Endothelial cell of umbilical vein (primary cell): Measurements from ENCODE around the gene MEGF11. TPM values are rescaled to one million over a fixed set of nuclear protein-coding genes. Genes with fewer than 3 reads are reported as not detected.

Experiments
- BruUV-seq: library from RNA; stranded (reverse); fragments of 400-500 nt; replicated peaks from 2 replicates; lab custom pipeline; 2021; lab: Mats Ljungman, UMichigan
- CTCF ChIA-PET: fragments of 300-600, 350-600 bp; sonication (Branson Sonifier 250); formaldehyde crosslinking; loops from one replicate; lab custom pipeline; 2021; ENCODE audit warnings: antibody characterized with exemption, inconsistent platforms; lab: Charles Lee
- POLR2A ChIA-PET: fragments of 300-600, 350-600 bp; sonication (Branson Sonifier 250); formaldehyde crosslinking; loops from one replicate; lab custom pipeline; 2021; ENCODE audit warnings: antibody characterized with exemption, inconsistent platforms; lab: Charles Lee
- DNase-seq: peaks from one replicate; pipeline ENCODE4 v3.0.0-alpha.2; 2011; ENCODE audit warnings: low read depth, low spot score
- FAIRE-seq: peaks from 2 replicates; lab custom pipeline; 2011; peaks lifted over from hg19 to GRCh38; lab: Jason Lieb, UNC
- H2AFZ ChIP-seq: 2 replicates; pipeline ENCODE4 v1.6.0; 2012; ENCODE audit warnings: low read depth, low read length, control low read depth, inconsistent platforms
- H3K27ac ChIP-seq: 2 replicates; pipeline ENCODE4 v1.5.1; 2011; ENCODE audit warnings: low read depth, mild to moderate bottlenecking, control low read depth, low read length, moderate library complexity; ENCODE audit not compliant: insufficient read depth
- H3K27me3 ChIP-seq, 2 experiments: 2 replicates each; pipeline versions ENCODE4 v1.6.0 to v1.6.1; 2011; ENCODE audit warnings: low read length in 2 of 2, mixed read lengths in 1 of 2; ENCODE audit not compliant: control insufficient read depth in 2 of 2, insufficient read depth in 2 of 2
- H3K36me3 ChIP-seq, 2 experiments: 2 replicates in 1 of 2; 3 replicates in 1 of 2; pipeline ENCODE4 v1.5.1; 2011; ENCODE audit warnings: low read length in 2 of 2, mild to moderate bottlenecking in 1 of 2, moderate library complexity in 1 of 2; ENCODE audit not compliant: control insufficient read depth in 2 of 2, insufficient read depth in 2 of 2; ENCODE audit errors: extremely low read depth in 1 of 2
- H3K4me1 ChIP-seq: 3 replicates; pipeline ENCODE4 v1.5.1; 2011; ENCODE audit warnings: mild to moderate bottlenecking, low read length; ENCODE audit not compliant: control insufficient read depth, insufficient read depth; ENCODE audit errors: extremely low read depth
- H3K4me2 ChIP-seq: 2 replicates; pipeline ENCODE4 v1.6.1; 2011; ENCODE audit warnings: low read length, control low read depth, mixed read lengths; ENCODE audit not compliant: insufficient read depth
- H3K4me3 ChIP-seq, 3 experiments: fragments of 200-600 bp in 1 of 3; sonication (generic), shearing (Covaris generic) in 1 of 3; replicated peaks in 1 of 3; 2 replicates each; pipeline ENCODE4 v1.5.1; 2011 to 2016; ENCODE audit warnings: control low read depth in 3 of 3, low read length in 3 of 3, mild to moderate bottlenecking in 2 of 3, inconsistent platforms in 1 of 3, low read depth in 1 of 3, moderate library complexity in 1 of 3; ENCODE audit not compliant: insufficient read depth in 1 of 3
- H3K79me2 ChIP-seq: 2 replicates; pipeline ENCODE4 v1.6.0; 2012; ENCODE audit warnings: low read length, inconsistent platforms; ENCODE audit not compliant: control insufficient read depth, insufficient read depth
- H3K9ac ChIP-seq: replicated peaks from 2 replicates; pipeline ENCODE3; 2011; ENCODE audit warnings: low read length, control low read depth; ENCODE audit not compliant: insufficient read depth; ENCODE audit errors: extremely low read depth
- H3K9me1 ChIP-seq: replicated peaks from 3 replicates; pipeline ENCODE4 v1.6.0; 2011; ENCODE audit warnings: mild to moderate bottlenecking, low read length; ENCODE audit not compliant: control insufficient read depth, insufficient read depth; ENCODE audit errors: extremely low read depth
- H3K9me3 ChIP-seq: replicated peaks from 2 replicates; pipeline ENCODE4 v1.5.1; 2012; ENCODE audit warnings: low read length, inconsistent platforms; ENCODE audit not compliant: control insufficient read depth, insufficient read depth
- H4K20me1 ChIP-seq: replicated peaks from 2 replicates; pipeline ENCODE3; 2011; ENCODE audit warnings: mild to moderate bottlenecking, low read length; ENCODE audit not compliant: control insufficient read depth, insufficient read depth; ENCODE audit errors: extremely low read depth
- EZH2 ChIP-seq: IDR thresholded peaks from 2 replicates; pipeline ENCODE4 v1.6.1; 2012; ENCODE audit warnings: borderline replicate concordance, low read depth, mild to moderate bottlenecking, moderate library complexity, low read length, inconsistent platforms; ENCODE audit not compliant: severe bottlenecking
- FOS ChIP-seq: IDR thresholded peaks from 2 replicates; pipeline ENCODE4 v1.6.1; 2011; ENCODE audit warnings: mild to moderate bottlenecking, low read length, moderate library complexity, borderline replicate concordance; ENCODE audit not compliant: insufficient read depth
- GATA2 ChIP-seq: IDR thresholded peaks from 2 replicates; pipeline ENCODE4 v1.7.0; 2011; ENCODE audit warnings: low read depth, mild to moderate bottlenecking, moderate library complexity, mixed read lengths, low read length; ENCODE audit not compliant: insufficient read length, insufficient read depth
- MAX ChIP-seq: IDR thresholded peaks from 2 replicates; pipeline ENCODE4 v1.6.1; 2011; ENCODE audit not compliant: insufficient read depth, insufficient read length
- MYC ChIP-seq: IDR thresholded peaks from one replicate; pipeline ENCODE4 v1.6.1; 2011; ENCODE audit warnings: mild to moderate bottlenecking, low read depth, low read length
- POLR2A ChIP-seq: IDR thresholded peaks from 2 replicates; pipeline ENCODE4 v1.6.1; 2012; ENCODE audit warnings: low read depth, mild to moderate bottlenecking, control low read depth, low read length
- POLR2AphosphoS5 ChIP-seq: IDR thresholded peaks from 2 replicates; pipeline ENCODE4 v1.6.1; 2012; ENCODE audit warnings: low read depth, mild to moderate bottlenecking, control low read depth, low read length, moderate library complexity; ENCODE audit not compliant: insufficient read depth
- dilution Hi-C: fragments of 300-500 bp; cut with MboI; formaldehyde crosslinking; loops from one replicate; pipeline ENCODE4 v1.15.0; 2019; ENCODE audit warnings: low sequenced_read_pairs; ENCODE audit not compliant: extremely low pct_ligation_motif_present
- intact Hi-C: fragments of 100-400 bp; cut with micrococcal nuclease; formaldehyde crosslinking; loops from one replicate; pipeline ENCODE4 v1.10.0; 2022
- polyA plus RNA-seq, 4 experiments: library from polyadenylated mRNA; depleted of rRNA in 3 of 4; stranded (reverse) in 3 of 4; unstranded in 1 of 4; fragments of >200 nt; gene quantifications; 2 replicates each; pipeline versions ENCODE4 v1.2.1 to v1.2.3, GENCODE V29; 2011 to 2012; ENCODE audit warnings: missing spikeins in 1 of 4
- total RNA-seq: library from RNA; stranded (reverse); gene quantifications from 2 replicates; pipeline ENCODE4 v1.2.3, GENCODE V29; 2021

The MEGF11 gene
- total and polyA plus RNA-seq, 2 donors (not counting 3 experiments of a cell fraction or from before 2014, with no cell fraction given), result not detected

- H3K9me1 ChIP-seq, result no peaks in the 10 kb centered on the region
- DNase-seq (no peak), FAIRE-seq (no peak)
- ChIA-PET CTCF (no interaction called here), POLR2A (no interaction called here)
- BruUV-seq, result no TSS peak
- no peak overlapping the region for H3K4me2 ChIP-seq
- H3K27me3 ChIP-seq, result peaks cover 15% of the 10 kb centered on the region in 2 experiments
- TF ChIP-seq MYC, result no peak
- no peaks in the 10 kb centered on the region for H3K36me3 ChIP-seq
- no peaks in the 10 kb centered on the region for H3K9me3 ChIP-seq
- no peak overlapping the region for H2AFZ ChIP-seq
- intact Hi-C loops (no loop called here), dilution Hi-C loops (no loop called here)
- no peaks in the 10 kb centered on the region for H3K79me2 ChIP-seq
- H3K4me1 ChIP-seq, result no peaks in the 10 kb centered on the region
- H3K9ac ChIP-seq, result no peak overlapping the region
- H3K4me3 ChIP-seq, result no peak overlapping the region
- H4K20me1 ChIP-seq, result no peaks in the 10 kb centered on the region
- no peak overlapping the region for H3K27ac ChIP-seq
These were observed 231.9 kb downstream of the MEGF11 start for GRCh38 chr15:66021496-66022162.

DNA sequence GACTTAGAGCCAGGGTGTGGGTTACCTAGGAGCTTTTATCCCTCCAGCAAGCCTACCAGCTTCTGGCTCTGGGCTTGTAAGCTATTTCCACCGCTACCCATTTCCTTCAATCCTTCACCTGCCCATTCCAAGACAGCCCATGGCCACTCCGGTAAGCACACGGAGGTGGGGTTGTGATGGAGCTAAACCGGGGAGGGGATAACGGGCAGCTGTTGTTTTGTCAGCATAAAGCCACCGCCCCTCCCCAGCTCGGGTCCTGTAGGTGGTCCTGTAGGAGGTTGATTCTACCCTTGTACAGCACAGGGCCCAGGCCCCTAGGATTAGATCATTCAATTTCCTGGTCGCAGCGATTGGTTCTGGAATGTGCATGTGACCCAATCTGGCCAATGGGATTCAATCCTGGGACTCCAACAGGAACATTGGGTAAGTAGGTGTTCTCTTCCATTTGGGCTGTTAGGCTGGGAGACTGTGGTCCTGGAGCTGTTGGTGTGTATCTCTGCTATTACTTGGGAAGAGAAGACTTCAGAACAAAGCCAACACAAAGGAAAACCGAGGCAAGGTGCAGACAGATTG, 233.6 kb downstream of the MEGF11 start:
- no TSS peak for BruUV-seq
- H3K9me1 ChIP-seq, result no peaks in the 10 kb centered on the region
- no peak for TF ChIP-seq MAX
- TF ChIP-seq EZH2, result no peak
- no peak for TF ChIP-seq POLR2AphosphoS5
- TF ChIP-seq POLR2A, result no peak
- no peak for TF ChIP-seq GATA2
- TF ChIP-seq MYC, result no peak
- no peak for TF ChIP-seq FOS
- H3K4me1 ChIP-seq, result no peaks in the 10 kb centered on the region
- no peaks in the 10 kb centered on the region for H3K9me3 ChIP-seq
- H3K4me2 ChIP-seq, result no peak overlapping the region
- no peak overlapping the region for H2AFZ ChIP-seq
- no peak overlapping the region for H3K27ac ChIP-seq
- CTCF ChIA-PET, result interaction anchor here (1.0 kb wide), 1 partner anchor 10 kb away, joined by 3 read pairs; no protein-coding TSS in a partner anchor
- H3K27me3 ChIP-seq, result peaks cover 6% of the 10 kb centered on the region in 2 experiments
- H3K36me3 ChIP-seq, result no peaks in the 10 kb centered on the region
- no peak overlapping the region for H3K9ac ChIP-seq
- no peak overlapping the region for H3K4me3 ChIP-seq
- DNase-seq (no peak), FAIRE-seq (no peak)
- H4K20me1 ChIP-seq, result no peaks in the 10 kb centered on the region
- no peaks in the 10 kb centered on the region for H3K79me2 ChIP-seq
- dilution Hi-C loops (no loop called here), intact Hi-C loops (no loop called here)
- POLR2A ChIA-PET, result no interaction called here
